Measurements from ENCODE around the gene COL4A2.
A peak's percentile ranks its signal among the peaks of the same experiment; 100 is the strongest.
"Not testable (repeated sequence)": the region's sequence is repeated elsewhere in the genome, so short reads cannot be mapped to it uniquely, and the experiment has no call there.

Gene COL4A2

GRCh38 chr13:110445722-110446574 lies 138.9 kb downstream of the COL4A2 start:
- DNase-seq: no peak

DNA sequence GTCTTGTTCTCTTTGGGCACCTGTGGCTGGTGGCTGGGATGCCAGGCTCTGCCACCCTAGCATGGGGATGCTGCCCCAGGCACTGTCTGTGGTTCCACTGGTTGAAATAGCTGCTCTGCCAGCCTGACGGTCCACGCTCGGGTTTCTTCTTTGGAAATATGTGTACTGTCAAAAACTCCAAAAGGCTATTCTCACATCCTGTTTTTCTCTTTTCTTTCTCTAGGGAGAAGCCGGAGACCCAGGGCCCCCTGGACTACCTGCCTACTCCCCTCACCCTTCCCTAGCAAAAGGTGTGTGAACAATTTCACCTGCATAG lies 139.4 kb downstream of the COL4A2 start:
- DNase-seq: no peak

GRCh38 chr13:110447058-110447511 lies 140.0 kb downstream of the COL4A2 start:
- no peak for DNase-seq

DNA sequence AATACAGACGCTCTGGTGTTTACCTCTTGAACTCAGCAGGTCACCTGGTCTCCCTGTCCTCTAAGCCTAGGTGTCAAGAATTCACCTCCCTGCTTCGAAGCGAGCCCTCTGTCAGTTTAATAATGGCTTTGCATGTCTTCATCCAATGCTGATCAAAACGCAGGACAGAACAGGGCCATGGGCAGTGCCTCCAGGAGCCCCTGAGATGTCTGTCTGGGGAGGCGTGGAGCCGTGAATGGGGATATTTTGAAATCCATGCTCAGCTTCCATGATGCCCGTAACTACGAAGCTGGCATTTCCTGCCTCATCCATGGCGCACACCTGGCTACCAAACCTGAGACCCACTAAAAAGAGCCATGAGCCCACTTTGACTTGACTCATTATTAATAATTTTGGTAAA lies 140.7 kb downstream of the COL4A2 start:
- DNase-seq: no peak

- DNase-seq: no peak
Measured at GRCh38 chr13:110448230-110448629, 141.1 kb downstream of the COL4A2 start.

GRCh38 chr13:110448677-110449076 lies 141.6 kb downstream of the COL4A2 start:
- no peak for DNase-seq

GRCh38 chr13:110449219-110450015 lies 142.3 kb downstream of the COL4A2 start:
- no peak for DNase-seq

DNA sequence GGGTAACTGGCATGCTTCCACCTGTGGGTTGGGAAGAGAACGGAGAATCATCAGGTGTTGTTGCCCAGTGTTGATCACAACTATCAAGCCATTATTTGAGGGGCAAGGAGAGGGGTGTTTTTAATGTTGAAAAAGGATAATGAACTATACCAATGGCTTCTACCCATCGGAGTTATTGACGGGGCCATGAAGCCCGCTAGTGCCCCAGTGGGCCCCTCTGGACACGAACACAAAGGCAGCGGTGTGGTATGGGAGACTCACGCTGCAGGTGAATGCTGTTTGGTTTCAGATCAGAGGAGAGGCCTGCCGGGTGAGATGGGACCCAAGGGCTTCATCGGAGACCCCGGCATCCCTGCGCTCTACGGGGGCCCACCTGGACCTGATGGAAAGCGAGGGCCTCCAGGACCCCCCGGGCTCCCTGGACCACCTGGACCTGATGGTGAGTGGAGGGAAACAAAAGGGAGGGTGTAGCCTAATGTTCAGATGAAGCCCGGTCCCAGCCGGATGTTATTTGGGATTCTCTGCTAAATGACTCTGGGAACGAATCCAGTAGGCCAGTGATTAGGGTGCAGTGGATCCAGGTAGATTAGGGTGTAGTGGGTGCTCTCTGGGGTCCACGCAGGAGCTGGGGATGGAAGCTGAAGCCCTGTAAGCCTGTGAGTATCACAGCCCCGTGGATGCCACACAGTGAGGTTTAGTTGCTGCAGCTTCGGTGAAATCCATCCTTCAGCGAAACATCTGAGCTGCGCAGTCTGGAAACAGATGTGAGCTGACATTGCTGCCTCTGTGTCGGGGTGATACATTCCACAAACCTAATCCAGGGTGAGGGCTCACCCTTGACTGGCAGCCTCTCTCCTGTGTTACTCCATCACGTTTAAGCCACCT lies 143.2 kb downstream of the COL4A2 start:
- DNase-seq: no peak

GRCh38 chr13:110450941-110451730 lies 144.1 kb downstream of the COL4A2 start:
- DNase-seq: no peak

GRCh38 chr13:110453091-110453490 lies 146.0 kb downstream of the COL4A2 start:
- not testable (repeated sequence) for DNase-seq

DNA sequence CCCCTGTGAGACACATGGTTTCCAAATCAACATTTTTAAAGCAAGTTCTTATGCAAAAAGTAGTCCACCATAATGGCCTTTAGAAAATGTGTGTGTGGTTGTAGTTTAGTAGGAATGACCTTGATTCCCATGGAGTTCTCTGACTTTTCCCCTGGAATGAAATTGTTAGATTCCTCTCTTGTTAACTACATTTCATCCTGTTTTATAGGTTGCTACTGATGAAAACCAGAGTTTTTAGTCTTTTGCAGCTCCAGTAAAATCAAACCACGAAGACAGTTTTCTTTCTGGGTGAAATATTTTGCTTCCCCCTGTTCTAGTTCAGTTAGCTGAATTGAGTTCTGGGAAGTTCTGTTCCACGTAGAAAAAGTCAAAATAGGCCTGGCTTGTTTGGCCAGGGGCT lies 146.7 kb downstream of the COL4A2 start:
- DNase-seq: no peak

DNA sequence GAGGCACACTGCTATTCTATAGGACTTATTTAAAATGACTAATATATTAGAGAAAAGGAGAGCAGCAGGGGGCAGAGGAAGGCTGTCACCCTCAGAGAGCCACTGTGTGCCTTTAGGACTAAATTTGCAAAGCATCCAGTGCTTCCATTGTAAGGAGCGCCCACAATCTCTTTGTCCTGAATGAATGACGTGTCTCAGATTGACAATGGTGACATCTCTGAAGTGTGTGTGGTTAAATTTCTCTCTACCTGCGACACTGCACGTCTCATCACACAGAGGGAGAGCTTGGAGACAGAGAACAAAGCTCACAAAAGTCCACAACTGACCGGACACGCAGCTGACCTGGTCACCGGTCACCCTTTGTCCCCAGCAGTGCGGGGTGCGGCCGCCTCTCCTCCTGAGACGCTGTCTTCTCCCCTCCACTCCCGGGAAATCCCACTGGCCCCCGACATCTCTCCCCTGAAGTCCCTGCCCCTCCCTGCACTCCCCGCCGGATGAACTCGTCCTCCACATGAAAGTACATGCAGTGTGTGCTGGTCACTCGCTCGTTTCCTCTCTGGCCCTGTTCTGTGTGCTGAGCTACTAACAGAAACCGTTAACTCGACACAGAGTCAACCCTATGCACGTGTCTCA lies 147.3 kb downstream of the COL4A2 start:
- no peak for DNase-seq

DNA sequence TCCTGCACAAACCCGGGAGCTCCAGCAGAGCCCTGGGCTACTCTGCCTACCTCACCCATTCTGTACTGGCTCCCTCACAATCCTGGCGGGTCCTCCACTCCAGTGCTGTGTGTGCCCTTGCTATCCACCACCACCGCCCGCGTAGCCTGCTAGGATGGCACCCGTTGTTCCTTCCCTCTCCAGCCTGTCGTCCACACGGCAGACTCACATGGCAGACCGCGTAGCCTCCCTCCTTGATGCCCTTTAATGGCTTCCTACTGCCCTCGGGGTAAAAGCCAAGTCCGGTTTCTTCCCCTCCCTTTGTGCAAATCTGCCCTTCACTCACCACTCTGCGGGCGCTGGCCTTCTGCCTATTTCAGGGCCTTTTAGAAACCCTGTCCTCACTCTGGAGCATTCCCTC lies 147.9 kb downstream of the COL4A2 start:
- DNase-seq: no peak

- DNase-seq: no peak
Measured at GRCh38 chr13:110455444-110455843, 148.4 kb downstream of the COL4A2 start.

DNA sequence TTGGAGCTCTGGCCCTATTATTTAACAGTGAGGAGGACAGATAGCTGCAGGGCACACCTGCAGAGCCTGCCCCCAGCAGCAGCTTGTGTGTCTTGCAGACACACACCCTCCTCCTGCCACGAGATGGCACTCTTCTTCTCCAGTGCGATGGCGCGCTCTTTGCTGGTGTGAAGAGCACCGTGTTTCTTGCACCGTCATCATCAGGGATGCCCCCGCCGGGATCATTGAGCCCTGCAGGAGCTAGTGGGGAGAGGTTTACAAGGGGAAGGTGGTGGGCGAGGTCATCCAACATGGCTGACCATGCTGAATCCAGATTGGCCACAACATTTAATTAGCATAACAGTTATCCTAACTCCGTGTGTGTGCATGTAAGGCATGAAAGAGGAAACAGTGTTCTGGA lies 148.9 kb downstream of the COL4A2 start:
- peak; percentile 80 to 82 for DNase-seq

- DNase-seq: no peak
Measured at GRCh38 chr13:110456550-110456949, 149.5 kb downstream of the COL4A2 start.

- DNase-seq: no peak
Measured at GRCh38 chr13:110457361-110457760, 150.3 kb downstream of the COL4A2 start.

DNA sequence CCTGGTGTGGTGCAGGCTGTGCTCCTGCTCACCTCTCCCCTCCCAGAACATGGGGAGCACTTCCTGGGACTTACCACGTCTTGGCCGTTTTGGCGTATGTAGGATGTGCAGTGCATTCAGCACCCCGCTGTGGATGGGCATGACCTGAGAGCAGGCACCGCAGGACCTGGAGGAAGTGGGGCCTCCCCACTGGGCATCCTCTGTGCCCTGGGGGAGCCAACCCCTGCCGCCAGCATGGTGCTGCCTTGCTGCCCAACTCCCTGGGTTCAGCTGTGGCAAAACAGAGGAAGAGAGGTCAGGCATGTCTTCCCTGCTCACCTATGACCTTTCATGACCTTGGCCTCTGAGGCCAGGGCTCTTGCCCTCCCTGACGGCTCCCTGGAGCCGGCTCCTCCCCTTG lies 150.9 kb downstream of the COL4A2 start:
- no peak for DNase-seq

DNA sequence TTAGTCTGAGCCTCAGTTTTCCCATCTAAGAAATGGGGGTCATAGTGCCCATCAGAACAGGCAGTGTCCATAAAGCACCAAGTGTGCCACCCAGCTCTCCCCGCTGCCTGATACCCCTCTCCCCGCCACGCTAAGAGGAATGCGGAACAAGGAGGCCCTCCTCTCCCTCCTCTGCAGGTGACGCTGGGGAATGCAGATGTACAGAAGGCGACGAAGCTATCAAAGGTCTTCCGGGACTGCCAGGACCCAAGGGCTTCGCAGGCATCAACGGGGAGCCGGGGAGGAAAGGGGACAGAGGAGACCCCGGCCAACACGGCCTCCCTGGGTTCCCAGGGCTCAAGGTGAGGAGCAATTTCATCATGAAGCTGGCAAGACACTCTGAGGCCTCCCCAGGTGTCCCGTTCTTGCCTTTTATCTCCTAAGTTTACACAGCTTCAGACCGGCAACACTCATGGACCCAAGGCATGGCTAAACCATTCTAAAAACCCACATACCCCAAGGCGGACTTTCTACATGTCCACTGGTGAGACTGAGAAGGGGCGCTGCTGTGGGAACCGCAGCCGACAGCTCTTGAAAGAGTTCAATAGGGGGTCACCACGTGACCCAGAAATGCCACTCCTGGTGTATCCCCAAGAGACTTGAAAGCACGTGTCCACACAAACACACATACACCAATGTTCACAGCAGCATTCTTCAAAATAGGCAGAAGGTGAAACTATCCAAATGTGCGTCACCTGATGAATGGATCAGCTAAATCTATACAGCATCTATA lies 151.7 kb downstream of the COL4A2 start:
- no peak for DNase-seq

DNA sequence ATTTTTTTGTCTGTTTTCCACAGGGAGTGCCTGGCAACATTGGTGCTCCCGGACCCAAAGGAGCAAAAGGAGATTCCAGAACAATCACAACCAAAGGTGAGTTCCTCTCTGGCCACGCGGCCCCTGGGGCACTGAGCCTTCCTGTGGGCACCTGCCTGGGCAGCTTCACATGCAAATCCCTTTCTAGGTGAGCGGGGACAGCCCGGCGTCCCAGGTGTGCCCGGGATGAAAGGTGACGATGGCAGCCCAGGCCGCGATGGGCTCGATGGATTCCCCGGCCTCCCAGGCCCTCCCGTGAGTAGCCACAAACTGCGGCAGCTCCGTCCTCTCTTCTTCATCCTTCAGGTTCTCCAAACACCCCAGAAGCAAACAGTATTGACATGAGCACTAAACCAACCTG lies 155.0 kb downstream of the COL4A2 start:
- DNase-seq: no peak

DNA sequence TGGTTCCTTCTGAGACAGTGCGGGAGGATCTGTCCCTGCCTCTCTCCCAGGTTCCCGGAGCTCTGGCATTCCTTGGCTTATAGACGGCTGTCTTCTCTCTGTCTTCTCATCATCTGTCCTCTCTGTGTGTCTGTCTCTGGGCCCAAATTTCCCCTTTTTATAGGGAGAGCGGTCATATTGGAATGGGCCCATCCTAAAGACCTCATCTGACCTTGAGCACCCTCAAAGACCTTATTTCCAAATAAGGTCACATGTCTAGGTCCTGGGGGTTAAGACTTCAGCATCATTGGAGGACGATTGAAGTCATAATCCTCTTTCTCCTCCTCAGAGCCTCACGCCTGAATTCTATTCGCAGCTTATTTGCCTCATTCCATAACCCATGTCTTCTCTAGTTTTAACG lies 156.1 kb downstream of the COL4A2 start:
- DNase-seq: no peak
